Stromal cell of bone marrow (primary cell): ENCODE data around the gene CLP1.

Source experiments
- DNase-seq: peaks from one replicate; pipeline ENCODE4 v3.0.0-alpha.2; 2012; ENCODE audit warnings: low read depth

Gene CLP1

DNA sequence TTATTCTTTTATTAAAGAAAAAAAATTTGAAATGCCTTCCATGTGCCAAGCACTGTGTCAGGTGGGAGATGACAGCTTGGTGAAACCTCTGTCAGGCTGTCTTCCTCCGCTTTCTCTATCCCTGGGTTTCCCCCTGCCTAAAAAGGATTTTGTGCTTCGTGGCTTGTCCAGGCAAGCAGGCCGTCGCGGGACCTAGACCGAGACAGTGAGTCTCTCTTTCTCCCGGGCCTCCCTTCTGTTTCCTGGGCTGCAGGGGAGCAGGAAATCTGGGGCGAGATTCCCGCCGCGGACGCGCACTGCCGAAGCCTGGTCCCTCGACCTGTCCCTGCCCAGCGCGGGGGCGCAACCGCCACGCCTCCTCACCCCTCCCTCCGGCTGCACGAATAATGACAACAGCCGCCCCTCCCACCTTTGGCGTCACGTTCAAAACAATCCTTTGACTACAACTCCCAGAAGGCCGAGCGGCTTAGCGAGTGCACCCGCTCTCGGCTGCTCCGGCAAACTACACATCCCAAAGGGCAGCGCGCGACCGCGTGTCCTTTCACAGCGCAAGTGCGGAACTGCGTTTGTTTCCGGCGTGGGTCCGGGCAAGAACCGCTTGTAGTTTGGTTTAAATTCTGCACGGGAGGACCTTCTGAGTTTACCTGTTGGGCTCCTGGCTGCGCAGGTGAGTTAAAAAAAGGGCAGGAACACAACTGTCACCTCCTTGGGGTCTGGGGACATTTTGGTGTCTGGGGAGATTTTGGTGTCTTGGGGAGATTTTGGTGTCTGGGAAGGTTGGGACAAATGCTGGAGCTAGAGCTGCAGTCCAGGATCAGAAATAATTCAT lies at the start of gene CLP1:
Gene CLP1 (plus strand): TSS at position 569 of the 829 bp plus-strand sequence. CDS start 1,715 bp downstream, outside the sequence.
- peak; percentile 99 for DNase-seq

DNA sequence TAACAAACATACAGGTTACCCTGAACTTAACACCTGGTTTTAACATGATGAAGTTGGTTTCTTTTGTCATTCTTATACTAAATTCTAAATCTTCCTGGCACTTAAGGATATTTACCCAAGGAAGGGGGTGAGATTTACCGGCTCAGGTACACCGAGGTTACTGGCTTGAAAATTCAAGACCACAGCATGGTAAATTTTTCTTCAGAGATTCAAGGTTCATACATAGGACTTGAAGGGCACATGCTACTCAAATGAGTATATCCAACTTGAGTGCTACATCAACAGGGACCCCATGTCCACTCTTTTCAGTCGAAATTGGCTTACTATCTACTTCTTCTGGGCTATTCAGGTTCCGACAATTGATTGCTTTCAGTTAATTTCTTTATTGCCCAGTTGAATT lies 47.4 kb upstream of the CLP1 start:
- DNase-seq, result no peak

- DNase-seq, result no peak
Observed at GRCh38 chr11:57614234-57614772, 43.3 kb upstream of the CLP1 start.

GRCh38 chr11:57615308-57615707 lies 42.3 kb upstream of the CLP1 start:
- DNase-seq, result no peak

- no peak for DNase-seq
Observed at GRCh38 chr11:57616595-57616994, 41.0 kb upstream of the CLP1 start.

GRCh38 chr11:57618438-57618837 lies 39.1 kb upstream of the CLP1 start:
- no peak for DNase-seq

DNA sequence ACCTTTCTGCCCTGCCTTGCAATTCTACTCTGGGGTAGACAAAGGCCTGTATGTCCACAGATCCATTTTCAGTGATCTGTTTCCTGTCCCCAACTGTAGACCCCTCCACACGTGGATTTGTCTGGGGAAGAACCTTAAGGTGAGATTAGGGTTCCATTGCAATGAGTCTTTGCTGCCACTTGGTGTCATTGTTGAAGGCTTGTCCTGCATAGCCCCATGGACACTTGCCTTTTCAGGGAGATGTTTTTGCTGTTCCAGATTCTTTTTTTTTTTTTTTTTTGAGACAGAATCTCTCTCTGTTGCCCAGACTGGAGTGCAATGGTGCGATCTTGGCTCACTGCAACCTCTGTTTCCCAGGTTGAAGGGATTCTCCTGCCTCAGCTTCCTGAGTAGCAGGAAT lies 38.2 kb upstream of the CLP1 start:
- no peak for DNase-seq

DNA sequence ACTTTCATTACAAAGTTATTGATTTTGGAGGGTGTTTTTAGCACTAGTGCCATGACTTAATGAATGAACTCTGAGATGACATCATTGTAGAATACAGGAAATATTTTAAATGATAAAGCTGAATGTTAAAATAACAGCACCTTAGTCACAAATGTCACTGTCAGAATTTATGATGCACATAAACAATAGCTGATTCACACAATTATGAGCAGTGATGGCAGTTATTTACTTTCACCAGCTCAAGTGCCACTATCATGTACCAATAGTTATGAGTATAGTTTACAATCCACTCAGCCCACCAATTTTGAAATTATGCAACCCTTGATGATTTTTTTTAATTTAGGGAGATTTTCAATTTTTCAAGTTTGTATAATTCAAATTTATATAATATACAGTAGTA lies 37.1 kb upstream of the CLP1 start:
- no peak for DNase-seq

DNA sequence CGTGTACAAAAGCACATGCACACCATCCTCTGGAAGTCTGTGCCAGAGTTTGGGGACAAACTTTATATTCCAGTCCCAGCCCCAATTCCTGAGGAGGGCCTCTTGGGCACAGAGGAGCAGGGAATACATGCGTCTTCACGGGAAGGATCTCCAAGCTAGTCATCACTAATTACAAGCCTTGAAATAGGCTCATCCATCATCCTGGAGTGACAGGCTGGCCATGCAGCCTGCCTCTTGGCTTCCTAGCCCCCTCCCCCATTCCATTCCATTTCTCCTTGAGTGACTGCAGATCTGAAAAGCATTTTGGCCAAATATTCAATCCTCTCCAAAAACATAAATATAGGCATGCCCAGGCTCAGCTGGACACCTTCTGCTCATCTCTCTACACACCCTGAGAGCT lies 35.3 kb upstream of the CLP1 start:
- no peak for DNase-seq

DNA sequence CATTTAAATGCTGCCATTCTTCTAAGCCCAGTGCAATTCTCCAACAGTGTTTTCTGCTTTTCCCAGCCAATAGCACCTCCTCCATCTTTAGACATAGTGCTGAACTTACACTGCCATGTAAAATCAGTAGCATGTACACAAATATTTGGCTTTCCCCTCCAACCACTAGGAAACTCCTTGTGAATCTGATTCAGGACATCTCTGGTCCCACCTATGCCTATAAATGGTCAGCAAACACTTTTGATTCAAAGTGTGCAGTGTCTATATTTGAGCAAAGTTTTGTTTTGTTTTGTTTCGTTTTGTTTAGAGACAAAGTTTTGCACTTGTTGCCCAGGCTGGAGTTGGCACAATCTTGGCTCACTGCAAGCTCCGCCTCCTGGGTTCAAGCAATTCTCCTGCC lies 32.7 kb upstream of the CLP1 start:
- DNase-seq, result no peak

DNA sequence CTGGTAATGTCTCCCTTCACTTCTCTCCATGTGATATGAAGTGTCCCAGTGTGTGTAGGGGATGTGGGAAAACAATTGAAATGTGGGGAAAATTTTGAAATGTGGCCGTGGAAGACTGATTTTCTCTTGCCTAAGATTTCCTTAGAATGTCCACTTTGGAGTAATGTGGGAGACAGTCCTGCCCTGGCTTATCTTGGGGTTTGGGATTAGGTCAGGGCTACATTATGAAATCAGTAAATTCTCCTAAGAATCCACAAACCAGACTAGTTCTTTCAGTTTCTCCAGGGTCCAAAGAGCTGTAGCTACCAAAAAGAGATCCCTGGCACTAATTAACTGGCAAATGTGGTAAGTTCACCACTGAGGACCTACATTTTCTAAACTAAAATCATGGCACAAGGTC lies 30.7 kb upstream of the CLP1 start:
- DNase-seq, result no peak

GRCh38 chr11:57630171-57630570 lies 27.4 kb upstream of the CLP1 start:
- DNase-seq, result no peak

GRCh38 chr11:57632116-57632515 lies 25.4 kb upstream of the CLP1 start:
- DNase-seq, result no peak

GRCh38 chr11:57633394-57634070 lies 24.0 kb upstream of the CLP1 start:
- no peak for DNase-seq

DNA sequence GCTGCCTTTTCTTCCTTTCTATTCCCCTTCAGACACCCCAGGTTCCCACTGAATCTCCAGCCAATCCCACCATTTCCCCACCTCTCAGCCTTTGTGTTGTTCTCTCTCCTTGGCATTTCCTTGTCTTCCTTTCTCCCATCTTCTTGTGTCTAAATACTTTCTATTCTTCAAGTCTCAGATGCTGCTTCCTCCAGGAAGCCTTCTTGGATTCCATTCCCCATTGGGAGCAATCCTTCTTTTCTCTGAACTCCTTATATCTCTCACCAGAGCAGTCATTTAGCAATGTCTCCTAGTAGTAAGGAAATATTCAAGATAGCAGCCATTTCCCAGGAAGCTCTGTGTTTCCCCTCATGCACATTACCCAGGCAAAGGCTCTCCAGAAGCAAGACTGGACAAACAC lies 23.3 kb upstream of the CLP1 start:
- no peak for DNase-seq

DNA sequence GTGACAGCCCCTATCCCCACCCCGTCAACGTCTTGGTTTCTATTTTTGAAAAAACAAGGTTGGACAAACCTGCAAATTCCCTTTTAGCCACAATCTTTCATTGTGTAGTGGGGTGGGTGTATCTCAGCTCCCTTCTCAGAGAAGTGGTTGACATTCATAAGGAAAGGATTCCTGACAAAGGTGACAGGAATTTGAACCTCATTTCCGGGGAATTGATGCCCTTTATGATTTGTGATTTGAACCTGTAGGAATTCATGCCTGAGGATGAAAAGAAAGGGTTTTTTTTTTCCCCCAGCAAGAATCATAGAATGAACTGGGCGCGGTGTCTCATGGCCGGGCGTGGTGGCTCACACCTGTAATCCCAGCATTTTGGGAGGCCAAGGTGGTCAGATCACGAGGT lies 22.3 kb upstream of the CLP1 start:
- no peak for DNase-seq

DNA sequence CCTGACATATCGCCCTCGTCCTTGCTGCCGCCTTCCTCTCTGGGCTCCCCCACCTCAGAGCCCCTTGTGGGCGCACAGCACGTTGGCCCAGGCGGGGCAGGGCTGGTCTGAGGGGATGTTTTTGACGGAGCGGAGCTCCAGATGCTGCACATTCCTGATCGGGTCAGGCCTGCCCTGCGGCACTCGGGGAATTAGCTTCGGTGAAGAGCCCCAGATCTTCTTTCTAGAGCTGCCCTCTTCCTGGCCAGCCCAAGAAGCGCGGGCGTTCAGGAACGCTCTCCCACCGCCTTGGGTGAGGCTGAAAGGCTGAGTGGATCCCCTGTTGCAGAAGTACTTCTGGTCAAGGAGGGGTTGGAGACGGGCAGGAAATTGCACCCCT lies 19.9 kb upstream of the CLP1 start:
- DNase-seq, result no peak

- peak; percentile 81 for DNase-seq
Observed at GRCh38 chr11:57638005-57638781, 19.4 kb upstream of the CLP1 start.

- DNase-seq, result no peak
Observed at GRCh38 chr11:57638811-57639320, 18.7 kb upstream of the CLP1 start.

DNA sequence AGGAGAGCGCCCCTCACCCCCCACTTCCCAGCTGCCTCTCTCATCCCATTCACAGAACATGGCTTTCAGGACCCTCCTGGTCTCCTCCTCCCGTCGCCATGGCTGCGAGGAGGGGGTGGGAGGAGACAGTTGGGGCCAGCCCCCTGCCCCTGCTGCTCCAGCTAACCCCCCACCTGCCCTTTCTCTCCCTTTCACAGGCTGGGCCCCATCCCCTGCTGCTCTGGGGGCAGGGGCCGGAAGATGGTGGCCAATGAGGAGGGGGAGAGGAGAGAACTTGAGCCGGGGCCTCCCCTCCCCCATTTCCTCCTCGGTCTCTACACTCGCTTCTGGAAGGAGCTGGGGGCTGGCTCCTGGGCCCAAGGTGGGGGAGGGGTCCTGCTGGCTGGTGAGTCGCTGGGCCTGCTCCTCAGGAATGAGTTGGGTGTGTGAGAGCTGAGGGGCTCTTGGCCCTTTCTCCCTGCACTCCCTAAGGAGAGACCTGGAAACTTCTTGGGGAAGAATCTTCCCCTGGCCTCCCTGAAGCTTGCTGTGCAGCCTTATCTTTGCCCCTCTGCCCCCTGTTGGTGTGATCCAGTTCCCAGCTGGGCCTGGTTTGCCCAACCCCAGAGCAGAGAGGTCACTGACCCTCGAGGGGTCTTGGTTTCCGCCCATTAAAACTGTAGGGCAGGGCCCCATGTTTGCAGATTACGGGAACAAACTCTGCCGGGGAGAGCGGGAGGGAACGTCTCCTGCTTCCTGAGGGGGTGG lies 18.1 kb upstream of the CLP1 start:
- DNase-seq, result no peak

GRCh38 chr11:57640068-57640800 lies 17.3 kb upstream of the CLP1 start:
- no peak for DNase-seq
